Fibroblast of skin of right biceps (primary cell): Measurements from ENCODE around the gene TNFSF4.
"Not testable (repeated sequence)": the region's sequence is repeated elsewhere in the genome, so short reads cannot be mapped to it uniquely, and the experiment has no call there.

ENCODE experiments used
- DNase-seq: peaks from one replicate; pipeline ENCODE4 v3.0.0-alpha.2; 2013

Gene TNFSF4

DNA sequence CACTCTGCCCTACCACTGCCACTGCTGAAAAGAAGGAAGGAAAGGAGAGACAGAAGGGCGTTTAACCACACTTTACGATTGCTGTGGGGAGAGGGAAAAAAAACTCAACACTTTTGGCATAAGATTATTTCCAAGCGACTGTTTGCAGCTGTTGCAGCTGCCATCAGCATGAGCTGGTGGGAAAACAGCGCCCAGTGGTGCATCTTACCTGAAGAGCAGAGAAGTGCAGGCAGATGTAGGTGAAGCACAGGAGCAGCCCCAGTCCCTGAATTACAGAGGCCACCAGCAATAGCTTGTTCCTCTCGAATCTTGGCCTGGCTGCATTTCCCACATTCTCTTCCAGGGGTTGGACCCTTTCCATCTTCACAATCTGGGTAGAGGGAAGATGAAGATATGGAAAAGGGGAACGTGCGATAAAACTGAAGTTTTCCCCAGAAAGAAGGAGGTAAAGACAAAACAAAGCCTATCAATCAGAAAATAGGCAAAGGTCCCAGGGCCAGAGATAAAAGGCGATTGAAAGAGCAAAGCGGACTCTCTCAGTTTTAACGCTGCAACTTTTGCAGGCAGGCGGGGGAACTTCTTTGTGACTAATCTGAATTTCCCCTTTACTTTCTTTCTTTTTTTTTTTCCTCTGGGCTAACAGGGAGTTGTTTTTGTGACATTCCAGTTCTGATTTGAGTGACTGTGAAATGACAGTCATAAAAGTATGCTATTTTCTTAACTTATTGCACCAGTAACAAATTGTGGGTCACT is at the start of gene TNFSF4:
Gene TNFSF4 (minus strand): TSS at position 516 of the 753 bp plus-strand sequence. CDS start 155 bp downstream, at position 361.
- DNase-seq: no peak

DNA sequence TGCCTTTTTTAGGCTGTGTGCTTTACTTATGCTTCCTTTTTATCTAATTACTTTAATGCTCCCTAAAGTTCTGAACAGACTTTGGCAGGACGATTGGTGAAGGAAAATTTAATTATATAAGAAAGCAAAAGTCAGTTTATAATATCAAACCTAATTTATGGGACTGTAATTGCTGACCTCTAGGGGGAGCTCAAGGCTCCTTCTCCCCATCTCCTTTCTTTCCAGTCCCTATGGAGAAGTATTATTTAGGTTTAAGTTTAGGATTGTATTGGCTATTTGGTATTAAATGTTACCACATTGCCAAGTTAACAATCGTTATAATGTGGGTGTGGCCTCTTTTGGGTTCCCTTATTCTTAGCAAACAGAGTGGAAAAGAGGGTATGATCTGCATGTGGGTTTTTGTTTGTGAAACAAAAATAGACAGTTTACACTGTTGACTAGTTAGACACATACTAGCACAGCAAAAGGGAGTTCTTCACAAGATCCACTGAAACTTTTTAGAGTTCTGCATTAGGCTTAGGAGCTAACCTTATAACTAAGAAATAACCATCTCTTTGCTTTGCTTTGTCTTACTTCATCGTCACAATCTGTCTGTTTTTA is 48.2 kb upstream of the TNFSF4 start:
- peak; percentile 52 for DNase-seq

- DNase-seq: peak; percentile 22
Measured at GRCh38 chr1:173253046-173253445, 45.9 kb upstream of the TNFSF4 start.

DNA sequence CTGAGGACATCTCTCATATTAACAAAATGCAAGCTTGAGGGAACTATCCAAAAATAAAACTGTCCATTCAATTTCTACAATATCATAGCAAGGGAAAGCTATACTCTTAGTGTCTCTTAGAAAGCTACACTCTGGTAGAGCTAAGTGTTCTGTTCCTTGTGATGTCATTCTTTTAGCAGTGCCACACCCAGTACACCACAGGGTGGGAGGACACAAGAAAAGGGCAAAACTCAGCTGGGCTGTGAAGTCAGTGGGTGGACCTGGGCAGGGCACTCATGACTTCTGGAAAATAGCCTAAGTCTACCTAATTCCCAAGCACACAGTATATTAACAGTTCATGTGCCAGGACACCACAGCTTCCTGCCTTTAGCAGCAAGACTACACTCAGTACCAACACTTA is 42.2 kb upstream of the TNFSF4 start:
- DNase-seq: no peak

- DNase-seq: no peak
Measured at GRCh38 chr1:173248247-173248940, 41.3 kb upstream of the TNFSF4 start.

- DNase-seq: no peak
Measured at GRCh38 chr1:173245892-173246291, 38.8 kb upstream of the TNFSF4 start.

DNA sequence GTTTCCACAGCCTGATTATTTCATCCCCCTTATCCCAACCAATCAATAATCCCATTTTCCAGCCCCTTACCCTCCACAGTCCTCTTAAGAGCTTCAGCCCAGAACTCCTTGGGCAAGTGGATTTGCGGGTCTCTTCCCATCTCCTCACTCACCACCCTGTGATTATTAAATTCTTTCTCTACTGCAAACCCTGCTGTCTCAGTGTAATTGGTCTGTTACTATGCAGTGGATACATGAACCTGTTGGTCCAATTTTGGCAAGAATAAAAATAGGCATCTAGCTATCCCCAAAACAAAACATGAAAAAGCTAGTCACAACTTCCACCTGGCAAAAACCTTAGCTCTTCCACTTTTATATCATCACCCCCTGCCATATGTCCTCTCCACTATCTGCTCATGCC is 36.2 kb upstream of the TNFSF4 start:
- no peak for DNase-seq

DNA sequence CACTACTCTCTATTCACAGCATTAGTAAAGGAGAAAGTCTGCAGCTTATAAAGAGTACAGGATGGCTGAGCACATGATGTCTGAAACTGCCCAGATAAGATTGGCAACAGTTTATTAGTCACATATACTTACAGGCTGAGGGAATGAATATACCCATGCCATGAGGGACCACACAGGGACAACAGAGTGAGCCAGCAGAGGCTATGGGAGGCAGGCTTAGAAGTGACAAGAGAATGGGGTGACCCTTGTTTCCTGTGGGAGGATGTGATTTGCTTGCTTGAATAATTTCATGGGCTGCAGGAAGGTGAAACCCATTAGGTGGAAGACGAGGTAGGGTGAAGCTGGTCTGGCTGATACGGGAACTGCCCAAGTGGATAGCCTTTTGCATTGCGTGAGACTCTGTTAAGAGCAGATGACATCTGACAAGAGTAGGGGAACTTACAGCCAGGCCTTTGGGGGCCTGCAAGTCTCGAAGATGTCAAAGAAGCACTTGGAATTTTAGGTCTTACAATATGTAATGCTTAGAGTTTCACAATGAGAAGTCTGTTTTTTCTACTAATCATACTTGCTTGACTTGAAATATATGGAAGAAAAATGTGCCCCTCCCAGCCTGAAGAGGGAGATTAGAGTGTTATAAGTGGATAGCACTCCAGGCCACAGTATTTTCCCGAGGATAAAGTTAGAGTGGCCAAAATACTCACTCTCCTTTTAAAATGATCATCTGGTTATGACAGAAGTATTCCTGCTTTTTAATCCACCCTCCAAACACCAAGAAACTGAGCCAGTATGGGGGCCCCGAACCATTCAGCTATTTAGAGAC is 34.6 kb upstream of the TNFSF4 start:
- no peak for DNase-seq

GRCh38 chr1:173240609-173241008 is 33.5 kb upstream of the TNFSF4 start:
- no peak for DNase-seq

DNA sequence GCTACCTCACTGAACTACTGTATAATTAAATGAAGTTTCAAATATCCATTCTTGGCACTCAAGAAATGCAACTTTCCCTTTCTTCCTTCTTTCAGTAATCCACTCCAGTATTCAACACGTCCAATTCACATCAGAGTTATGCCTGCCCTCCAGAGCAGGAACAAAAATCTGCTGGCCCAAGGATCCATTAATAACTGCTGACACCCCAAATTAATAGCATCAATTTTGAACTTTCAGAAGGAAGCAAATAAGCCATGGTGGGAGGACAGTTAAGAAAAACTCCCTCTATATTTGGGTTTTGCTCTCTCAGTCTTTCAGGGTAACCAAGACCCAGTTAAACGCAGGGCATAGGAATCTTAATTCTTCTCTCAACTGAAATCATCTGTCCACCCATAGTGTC is 31.9 kb upstream of the TNFSF4 start:
- no peak for DNase-seq

GRCh38 chr1:173234899-173235298 is 27.8 kb upstream of the TNFSF4 start:
- DNase-seq: no peak

DNA sequence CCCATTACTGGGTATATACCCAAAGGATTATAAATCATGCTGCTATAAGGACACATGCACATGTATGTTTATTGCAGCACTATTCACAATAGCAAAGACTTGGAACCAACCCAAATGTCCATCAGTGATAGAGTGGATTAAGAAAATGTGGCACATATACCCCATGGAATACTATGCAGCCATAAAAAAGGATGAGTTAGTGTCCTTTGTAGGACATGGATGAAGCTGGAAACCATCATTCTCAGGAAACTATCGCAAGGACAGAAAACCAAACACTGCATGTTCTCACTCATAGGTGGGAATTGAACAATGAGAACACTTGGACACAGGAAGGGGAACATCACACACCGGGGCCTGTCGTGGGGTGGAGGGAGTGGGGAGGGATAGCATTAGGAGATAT is 27.3 kb upstream of the TNFSF4 start:
- not testable (repeated sequence) for DNase-seq

DNA sequence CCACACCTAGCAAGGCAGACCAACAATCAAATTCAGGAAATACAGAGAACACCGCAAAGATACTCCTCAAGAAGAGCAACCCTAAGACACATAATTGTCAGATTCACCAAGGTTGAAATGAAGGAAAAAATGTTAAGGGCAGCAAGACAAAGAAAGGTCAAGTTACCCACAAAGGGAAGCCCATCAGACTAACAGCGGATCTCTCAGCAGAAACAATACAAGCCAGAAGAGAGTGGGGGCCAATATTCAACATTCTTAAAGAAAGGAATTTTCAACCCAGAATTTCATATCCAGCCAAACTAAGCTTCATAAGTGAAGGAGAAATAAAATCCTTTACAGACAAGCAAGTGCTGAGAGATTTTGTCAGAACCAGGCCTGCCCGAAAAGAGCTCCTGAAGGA is 21.9 kb upstream of the TNFSF4 start:
- DNase-seq: not testable (repeated sequence)

DNA sequence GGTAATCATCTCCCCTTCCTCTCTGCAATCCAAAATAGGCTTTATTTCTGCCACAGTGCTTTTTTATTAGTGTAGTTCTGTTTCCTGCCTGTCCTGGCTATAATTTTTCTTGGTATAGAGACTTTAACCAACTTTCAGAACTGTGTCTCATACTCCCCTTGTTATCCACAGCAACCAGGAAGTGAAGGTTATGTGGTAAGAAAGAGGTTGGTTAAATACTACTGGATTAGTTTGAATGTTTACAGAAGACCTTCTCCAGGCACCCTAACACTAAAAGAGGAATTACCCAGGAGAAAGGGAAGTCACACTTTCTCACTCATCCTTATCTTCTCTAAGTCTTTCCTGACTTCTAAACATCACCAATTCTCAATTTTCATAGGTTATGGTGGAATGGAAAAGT is 17.8 kb upstream of the TNFSF4 start:
- DNase-seq: no peak

DNA sequence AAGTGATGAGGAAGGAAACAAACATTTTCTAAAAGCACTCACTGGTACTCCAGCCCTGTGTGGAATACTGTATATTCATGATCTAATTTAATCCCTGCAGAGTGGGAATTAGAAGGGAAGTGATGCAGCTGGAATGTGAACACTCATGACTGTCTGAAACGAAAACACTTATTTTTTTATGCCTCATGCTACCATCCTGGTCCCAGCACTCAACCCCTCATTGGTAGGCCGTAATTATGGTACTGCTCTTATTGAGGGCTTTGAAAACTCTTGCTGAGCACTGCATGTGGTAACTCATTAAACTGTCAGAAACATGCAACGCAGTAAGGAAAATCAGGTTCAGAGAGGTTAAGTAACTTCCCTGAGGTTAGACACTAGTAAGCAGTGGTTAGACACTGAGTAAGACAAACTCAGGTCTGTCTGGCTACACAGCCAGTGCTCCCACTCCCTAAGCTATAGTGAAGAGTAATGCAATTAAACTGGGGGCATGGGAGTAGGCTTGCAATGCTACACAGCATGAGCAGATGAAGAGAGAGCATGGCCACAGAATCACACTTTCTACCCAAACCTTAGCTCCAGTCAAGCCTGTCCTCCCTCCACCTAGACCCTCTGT is 17.3 kb upstream of the TNFSF4 start:
- no peak for DNase-seq

DNA sequence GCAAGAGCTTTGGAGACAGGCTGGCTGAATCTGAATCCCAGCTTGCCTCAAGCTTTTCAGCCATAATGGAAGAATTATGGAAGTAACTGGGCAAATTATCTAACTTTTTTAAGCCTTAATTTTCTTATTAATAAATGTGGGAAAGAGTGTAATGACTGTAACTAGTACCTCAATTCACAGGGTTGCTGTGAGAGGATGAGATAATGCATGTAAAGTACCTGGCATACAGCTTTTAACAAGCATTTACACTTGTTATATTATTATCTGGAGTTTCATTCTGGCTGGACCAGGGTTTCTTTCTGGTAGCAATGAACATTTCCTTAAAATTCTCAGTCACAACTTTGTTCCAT is 15.9 kb upstream of the TNFSF4 start:
- no peak for DNase-seq

- no peak for DNase-seq
Measured at GRCh38 chr1:173222149-173223030, 15.3 kb upstream of the TNFSF4 start.

- no peak for DNase-seq
Measured at GRCh38 chr1:173220157-173220556, 13.0 kb upstream of the TNFSF4 start.

- no peak for DNase-seq
Measured at GRCh38 chr1:173213665-173214064, 6.5 kb upstream of the TNFSF4 start.

- DNase-seq: no peak
Measured at GRCh38 chr1:173212952-173213491, 5.9 kb upstream of the TNFSF4 start.

- no peak for DNase-seq
Measured at GRCh38 chr1:173210716-173211231, 3.6 kb upstream of the TNFSF4 start.
